NCI-H69 (cell line): ENCODE measurements around the gene KPNA2.
"Not testable (repeated sequence)": the region's sequence is repeated elsewhere in the genome, so short reads cannot be mapped to it uniquely, and the experiment has no call there.

Experiments used
- DNase-seq: peaks from one replicate; lab custom pipeline; 2025; lab: John Stamatoyannopoulos, UW

The KPNA2 gene

DNA sequence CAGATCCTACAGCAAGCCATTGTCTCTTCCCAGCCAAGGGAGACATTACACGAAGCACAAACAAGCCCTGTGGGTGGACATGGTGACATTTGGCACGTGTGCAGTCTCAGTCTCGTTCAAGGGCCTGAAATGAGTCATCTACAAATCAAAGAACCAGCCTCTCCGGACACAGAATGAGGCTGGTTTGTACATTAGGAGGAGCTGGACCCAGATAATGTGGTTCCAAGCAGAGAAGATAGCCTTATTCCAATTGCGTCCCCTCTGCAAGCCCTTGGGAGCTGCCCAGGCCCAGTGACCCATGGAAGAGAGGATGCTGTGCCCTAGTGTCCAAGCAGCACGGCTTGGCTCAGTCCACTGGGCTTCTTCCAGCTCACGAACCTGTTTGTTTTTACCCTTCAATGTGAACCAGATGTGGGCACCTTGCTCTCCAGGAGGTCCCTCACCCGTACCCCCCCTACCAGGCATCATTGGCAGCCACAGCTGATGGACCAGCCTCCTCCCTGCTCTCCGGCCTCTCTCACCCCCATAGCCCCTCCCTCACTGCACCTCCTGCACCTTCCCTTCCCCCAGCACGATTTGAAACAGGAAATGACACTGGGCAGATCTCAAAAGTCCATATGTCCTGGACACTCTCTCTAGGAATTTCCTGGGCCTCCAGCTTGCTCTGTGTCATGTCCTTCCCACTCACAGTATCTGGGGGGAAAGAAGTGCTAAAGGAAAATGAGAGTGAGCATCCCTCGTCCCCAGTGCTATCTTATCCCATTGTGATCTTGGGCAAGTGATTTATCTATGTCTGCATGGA lies 26.2 kb downstream of the KPNA2 start:
- DNase-seq = peak; percentile 23

GRCh38 chr17:68065366-68065765 lies 29.8 kb downstream of the KPNA2 start:
- not testable (repeated sequence) for DNase-seq

- DNase-seq = not testable (repeated sequence)
Measured at GRCh38 chr17:68068512-68068911, 33.0 kb downstream of the KPNA2 start.

DNA sequence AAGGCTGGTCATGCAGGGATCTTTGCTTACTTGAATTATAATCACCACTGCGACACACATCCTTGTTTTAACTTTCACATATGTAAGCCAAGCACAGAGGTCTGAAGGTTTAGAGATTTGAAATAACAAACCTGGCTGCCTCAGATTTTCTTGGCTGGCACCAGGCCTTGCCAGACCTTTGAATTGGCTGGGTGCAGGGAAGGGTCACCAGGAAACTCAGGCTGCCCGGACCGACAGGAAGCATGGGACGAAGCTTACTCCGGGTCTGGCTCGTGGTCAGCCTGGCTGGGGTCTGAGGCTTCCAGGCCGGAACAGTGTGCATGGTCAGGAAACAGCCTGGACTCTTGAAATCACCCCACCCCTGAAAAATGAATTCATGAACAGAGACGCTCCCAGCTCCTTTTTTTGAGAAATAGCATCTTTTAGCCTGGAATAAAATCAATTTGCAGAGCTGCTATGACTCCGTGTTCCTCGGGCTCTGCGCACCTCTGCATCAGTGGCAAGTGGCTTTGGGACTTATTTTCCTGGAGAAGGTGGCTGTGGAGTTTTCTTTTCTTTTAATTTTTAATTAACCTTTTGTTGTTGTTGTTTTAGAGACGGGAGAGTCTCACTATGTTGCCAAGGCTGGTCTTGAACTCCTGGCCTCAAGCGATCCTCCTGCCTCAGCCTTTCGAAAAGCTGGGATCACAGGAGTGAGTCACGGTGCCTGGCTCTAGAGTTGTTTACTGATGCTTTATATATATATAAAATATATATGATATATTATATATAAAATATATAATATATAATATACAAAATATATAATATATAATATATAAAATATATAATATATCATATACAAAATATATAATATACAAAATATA lies 35.3 kb downstream of the KPNA2 start:
- peak; percentile 31 for DNase-seq

DNA sequence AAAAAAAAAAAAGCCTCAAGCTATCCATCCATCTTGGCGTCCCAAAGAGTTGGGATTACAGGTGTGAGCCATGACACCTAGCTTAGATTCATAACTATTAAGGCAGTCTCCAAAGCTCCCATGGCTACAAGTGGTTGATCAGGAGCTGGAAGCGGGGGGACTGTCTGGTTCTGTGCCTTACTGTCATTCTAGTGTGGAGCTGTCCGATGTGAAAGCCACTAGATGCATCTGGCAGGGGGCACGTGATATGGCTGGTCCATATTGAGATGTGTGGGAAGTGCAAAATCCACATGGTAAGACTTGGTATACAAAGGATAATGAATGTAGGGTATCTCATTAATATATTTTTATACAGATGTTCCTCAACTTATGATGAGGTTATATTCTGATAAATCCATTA lies 38.7 kb downstream of the KPNA2 start:
- no peak for DNase-seq

DNA sequence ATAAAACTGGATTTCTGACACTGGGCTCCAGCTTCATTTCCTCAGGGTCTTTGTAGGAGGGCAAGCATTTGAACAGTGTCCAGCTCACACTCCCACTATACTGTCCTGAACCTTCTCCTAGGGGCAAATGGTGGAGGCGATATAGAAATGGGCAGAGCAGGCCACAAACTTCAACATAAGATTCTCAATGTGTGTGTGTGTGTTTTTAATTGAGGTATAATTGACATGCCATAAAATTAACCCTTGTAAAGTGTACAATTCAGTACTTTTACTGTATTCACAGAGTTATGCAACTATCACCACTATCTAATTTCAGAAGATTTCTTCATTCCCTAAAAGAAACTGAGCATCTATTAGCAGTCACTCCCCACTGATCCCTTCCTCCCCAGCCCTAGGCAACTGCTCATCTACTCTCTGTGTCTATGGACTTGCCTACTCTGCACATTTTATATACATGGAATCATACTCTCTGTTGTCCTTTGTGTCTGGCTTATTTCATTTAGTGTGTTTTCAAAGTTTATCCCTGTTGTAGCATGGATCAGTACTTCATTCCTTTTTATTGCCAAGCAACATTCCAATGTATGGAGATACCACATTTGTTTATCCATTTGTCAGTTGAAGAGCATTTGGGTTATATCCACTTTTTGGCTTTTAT lies 40.5 kb downstream of the KPNA2 start:
- not testable (repeated sequence) for DNase-seq

DNA sequence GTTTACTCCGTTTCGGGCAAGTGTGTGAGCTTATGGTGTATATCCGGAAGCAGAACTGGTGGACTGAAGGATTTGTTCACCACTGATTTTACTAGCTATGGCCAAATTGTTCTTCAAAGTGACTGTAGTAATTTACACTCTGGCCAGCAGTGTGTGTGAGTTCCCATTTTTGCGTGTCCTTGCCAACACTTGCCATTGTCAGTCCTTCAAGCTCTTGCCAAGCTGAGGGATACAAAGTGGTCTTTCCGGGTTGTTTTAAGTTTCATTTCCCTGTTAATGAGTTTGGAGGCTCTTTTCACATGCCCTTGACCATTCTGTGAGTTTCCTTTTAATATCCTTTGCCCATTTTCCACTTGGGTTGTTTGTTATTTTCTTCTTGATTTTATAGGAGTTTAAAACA lies 42.0 kb downstream of the KPNA2 start:
- DNase-seq = not testable (repeated sequence)

DNA sequence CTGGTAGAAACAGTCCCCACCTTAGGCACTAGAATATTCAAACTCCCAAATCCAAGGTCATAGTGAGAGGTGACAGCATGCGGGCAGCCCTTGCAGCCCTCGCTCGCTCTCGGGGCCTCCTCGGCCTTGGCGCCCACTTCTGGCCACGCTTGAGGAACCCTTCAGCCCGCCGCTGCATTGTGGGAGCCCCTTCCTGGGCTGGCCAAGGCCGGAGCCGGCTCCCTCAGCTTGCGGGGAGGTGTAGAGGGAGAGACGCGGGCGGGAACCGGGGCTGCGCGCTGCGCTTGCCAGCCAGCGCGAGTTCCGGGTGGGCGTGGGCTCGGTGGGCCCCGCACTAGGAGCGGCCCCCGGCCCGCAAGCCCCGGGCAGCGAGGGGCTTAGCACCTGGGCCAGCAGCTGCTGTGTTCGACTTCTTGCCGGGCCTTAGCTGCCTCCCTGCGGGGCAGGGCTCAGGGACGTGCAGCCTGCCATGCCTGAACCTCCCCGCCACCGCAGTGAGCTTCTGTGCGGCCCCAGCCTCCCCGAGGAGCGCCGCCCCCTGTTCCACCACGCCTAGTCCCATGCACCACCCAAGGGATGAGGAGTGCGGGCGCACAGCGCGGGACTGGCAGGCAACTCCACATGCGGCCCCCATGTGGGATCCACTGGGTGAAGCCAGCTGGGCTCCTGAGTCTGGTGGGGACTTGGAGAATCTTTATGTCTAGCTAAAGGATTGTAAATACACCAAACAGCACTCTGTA lies 45.0 kb downstream of the KPNA2 start:
- DNase-seq = no peak

DNA sequence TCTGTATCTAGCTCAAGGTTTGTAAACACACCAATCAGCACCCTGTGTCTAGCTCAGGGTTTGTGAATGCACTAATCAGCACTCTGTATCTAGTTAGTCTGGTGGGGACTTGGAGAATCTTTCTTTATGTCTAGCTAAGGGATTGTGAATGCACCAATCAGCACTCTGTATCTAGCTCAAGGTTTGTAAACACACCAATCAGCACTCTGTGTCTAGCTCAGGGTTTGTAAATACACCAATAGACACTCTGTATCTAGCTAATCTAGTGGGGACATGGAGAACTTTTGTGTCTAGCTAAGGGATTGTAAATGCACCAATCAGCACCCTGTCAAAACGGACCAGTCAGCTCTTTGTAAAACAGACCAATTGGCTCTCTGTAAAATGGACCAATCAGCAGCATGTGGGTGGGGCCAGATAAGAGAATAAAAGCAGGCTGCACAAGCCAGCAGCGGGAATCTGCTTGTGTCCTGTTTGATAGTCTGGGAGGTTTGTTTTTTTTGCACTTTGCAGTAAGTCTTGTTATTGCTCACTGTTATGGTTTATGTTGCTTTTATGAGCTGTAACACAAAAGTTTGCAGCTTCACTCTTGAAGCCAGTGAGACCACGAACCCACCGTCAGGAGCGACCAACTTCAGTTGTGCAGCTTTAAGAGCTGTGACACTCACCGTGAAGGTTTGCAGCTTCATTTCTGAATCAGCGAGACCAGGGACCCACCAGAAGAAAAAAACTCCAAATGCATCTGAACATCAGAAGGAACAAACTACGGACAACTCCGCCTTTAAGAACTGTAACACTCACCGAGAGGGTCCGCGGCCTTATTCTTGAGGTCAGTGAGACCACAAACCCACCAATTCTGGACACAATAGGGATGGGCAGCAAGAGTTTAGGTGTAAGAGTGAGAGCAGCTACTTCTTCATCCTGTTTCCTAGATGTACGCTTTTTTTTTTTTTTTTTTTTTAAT lies 46.0 kb downstream of the KPNA2 start:
- DNase-seq = not testable (repeated sequence)

- DNase-seq = no peak
Measured at GRCh38 chr17:68085771-68086381, 50.3 kb downstream of the KPNA2 start.

DNA sequence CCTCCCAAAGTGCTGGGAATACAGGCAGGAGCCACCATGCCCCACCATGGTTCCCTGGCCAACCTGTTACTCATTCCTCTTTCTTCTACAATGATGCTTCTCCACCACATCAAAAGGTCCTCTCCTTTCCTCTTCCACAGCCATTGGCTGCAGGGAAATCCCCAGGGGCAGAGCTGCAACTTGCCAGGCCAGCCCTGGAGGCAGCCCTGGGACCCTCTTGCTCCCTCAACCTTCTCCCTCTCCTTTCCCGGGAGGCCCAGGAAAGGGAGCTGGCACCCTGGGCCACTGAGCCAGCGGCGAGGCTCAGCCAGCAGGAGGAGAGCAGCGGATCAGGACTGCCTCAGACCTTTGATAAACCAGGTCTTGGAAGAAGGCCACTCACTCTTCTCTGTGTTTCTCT lies 51.1 kb downstream of the KPNA2 start:
- not testable (repeated sequence) for DNase-seq

GRCh38 chr17:68087131-68087623 lies 51.6 kb downstream of the KPNA2 start:
- DNase-seq = not testable (repeated sequence)

GRCh38 chr17:68087851-68088250 lies 52.3 kb downstream of the KPNA2 start:
- no peak for DNase-seq

GRCh38 chr17:68089881-68090280 lies 54.3 kb downstream of the KPNA2 start:
- peak; percentile 60 for DNase-seq

GRCh38 chr17:68094481-68095078 lies 59.0 kb downstream of the KPNA2 start:
- DNase-seq = no peak

- no peak for DNase-seq
Measured at GRCh38 chr17:68095205-68095811, 59.8 kb downstream of the KPNA2 start.

- DNase-seq = no peak
Measured at GRCh38 chr17:68096111-68096510, 60.6 kb downstream of the KPNA2 start.
